Suppressor macrophage treated with lipopolysaccharide for 4 hours (primary cell): ENCODE data around the gene NKG7.

Source experiments
- DNase-seq: peaks from one replicate; pipeline ENCODE4 v3.0.0-alpha.2; 2020

The NKG7 gene

DNA sequence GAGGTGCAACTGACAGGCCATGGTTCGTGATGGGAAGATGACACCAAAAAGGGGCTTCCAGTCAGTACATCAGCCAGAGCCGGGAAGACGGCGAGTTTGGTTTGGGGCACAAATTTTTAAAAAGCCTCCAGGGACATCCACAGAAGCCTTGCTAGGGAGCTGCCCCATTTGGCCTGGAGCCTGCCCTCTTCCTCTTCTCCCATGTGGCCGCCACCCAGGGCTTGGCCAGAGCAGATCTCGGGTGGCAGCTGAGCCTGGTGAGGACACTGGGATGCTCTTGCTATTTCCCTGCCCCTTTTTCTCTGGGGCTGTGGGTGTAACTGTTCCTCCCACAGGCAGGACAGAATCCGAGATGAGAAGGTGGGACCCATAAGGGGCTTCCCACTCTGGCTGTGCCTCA lies 14.5 kb downstream of the NKG7 start:
- no peak for DNase-seq

DNA sequence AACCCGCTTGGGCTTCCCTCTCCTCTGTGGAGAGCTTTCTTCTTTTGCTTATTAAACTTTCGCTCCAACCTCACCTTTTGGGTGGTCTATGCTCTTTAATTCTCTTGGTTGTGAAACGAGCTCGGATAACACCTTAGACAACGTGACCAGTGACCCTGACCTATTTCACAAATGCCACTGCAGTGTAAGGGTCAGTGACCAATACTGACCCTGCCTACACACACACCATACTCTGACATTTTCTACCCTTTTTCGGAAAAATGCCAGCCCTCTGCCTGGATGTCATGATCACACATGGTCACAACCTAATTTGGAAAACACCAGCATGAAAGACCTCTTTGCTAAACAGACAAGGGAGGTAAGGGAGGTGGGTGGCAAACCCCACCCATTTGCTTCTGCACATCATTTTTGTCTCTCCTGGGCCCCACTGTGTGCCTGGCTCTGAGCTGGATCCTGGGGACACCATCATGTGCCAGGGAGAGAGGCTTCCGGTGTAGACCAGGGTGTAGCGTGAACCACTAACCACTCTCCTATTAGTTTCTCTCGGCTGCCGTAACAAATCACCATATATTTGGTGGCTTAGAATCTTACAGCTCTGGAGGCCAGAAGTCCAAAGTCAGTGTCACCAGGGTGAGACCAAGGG lies 16.2 kb downstream of the NKG7 start:
- DNase-seq, result no peak

DNA sequence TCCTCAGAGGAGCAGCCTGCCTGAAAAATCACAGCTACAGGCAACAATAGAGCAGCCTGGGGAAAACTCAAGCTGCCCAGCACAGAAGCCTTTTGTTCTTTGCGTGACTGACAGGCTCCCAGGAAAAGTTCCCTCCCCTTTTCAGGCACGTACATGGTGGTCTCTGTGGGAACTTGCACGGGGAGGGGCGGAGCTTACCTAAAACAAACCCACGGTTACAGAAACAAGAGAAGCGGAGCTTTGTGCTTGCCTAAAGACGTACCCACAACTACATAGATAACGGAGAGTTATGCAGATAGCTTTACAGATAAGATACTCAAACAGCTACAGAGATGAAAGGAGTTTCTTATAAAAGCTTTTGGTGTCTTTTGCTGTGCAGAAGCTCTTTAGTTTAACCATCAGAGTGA lies 17.7 kb downstream of the NKG7 start:
- DNase-seq, result no peak

DNA sequence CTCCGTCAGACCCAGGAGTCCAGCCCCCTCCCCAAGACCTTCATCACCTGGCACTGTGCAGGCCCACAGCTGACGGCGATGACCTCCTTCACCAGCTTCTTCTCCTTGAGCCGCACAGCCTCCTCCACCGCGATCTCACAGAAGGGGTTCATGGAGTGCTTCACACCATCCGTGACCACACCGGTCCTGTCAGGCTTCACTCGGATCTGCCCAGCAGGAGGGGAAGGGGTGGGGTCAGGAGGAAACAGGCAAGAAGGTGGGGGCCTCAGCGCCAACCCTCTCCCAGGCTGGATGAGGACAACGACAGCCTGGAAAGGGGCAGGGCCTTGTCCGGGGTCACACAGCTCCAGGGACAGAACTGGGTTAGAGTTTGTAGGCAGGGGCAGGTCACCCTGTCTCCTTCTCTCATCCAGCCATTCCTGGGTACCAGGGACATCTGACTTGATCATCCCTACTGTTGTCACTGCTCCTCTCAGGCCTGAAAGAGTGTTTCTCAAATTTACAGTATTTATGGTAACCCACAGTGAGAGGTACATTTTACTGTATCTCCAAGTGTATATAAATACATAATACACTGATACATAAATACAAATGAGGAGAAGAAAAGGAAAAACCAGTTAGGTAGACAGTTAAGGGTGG lies 18.2 kb downstream of the NKG7 start:
- DNase-seq, result no peak

DNA sequence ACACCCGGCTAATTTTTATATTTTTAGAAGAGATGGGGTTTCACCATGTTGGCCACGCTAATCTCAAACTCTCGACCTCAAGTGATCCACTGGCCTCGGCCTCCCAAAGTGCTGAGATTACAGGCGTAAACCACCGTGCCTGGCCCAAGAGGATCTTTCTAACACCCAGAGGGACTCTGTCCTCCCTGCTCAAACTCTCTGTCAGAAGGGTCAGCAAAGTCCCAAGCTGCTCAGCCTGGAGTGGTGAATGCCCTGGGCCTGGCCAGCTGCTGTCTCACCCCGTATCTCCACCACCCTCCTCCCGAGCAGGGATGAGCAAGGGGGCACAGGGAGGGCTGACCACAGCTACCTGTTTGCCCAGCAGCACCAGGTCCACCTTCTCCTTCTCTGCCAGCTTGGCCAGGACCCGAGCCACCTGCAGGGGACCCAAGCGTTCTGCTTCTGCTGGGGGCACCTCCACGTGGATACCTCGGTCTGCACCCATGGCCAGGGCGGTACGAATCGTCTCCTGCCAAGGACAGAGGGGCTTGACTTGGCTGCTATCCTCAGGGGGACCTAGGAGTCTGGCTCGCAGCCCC lies 19.6 kb downstream of the NKG7 start:
- no peak for DNase-seq

DNA sequence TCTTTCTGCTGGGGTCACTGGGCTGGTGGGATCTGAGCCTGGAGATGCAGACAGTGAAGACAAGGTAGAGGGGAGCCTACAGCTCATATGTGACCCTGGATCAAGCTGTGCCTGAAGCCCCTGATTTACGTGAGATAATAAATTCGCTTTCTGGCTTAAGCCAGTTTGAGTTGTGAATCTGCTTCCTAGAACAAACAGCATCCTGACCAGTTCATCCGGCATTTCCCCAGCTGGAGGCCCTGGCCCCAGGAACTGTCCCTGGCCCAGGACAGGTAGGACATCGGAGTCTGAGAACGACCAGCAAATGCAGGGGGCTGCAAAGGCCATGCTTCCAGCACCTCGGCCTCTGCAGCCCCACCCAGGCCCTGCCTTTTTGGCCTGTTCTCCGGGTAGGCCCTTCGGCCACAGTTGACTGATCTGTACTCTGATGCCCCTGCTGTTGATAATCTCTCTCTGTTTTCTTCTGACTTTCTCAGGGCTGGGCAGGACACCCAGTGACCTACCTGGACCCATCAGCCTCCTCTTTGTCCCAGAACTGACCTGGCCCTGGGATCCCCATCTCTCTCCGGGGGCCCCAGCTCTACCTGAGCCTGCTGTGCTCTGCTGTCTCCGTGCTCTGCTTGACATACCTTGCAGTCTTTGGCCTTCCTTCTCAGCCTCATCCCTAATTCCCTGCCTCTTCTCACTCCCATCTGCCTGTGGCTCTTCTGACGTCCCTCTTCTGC lies 21.0 kb downstream of the NKG7 start:
- DNase-seq, result no peak

DNA sequence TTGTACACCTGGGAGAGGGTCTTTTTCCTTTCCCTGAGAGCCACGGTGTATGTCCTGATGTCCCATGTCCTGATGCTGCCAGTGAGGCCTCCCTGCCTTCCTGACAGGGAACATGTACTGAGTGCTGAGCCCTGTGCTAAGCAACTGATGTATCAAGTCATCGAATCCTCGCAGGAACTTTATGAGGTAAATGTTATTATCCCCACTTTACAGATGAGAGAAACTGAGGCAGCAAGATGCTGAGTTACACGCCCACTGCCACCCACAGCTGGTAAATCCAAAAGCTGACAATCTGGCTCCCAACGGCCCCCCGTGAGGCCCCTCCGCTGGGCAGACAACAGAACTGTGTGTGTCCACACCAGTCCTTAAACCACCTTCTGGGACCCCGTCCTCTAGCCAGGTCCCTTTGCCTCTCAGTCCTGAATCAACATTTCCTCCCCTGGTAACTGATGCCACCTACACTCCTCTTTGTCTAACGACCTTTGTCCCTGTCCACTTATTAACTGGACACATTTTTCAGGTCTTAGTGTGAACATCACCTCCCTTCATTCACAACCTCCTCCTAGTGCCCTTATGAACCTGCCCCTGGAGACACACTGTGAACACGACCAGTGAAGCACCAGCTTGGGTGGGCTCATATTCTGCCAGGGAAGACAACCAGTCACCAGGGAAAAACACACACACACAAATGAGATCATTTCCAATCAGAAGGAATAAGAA lies 25.1 kb downstream of the NKG7 start:
- no peak for DNase-seq

DNA sequence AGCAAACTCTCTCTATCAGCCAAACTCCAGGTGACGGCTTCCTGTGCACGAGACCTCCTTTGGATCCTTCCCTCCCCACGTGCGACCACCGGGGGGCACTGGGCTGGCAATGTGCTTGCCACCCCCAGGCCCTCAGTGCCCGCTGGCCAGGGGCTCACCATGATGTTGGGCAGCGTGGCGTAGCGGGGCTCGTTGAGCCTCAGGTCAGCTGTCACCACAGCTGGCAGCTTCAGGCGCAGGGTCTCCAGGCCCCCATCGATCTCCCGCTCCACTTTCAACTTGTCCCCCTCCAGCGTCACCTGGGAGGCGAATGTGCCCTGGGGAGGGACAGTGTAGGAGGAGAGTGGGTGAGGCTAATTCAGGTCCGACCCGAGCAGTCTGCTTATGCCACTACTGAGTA lies 25.7 kb downstream of the NKG7 start:
- DNase-seq, result no peak

DNA sequence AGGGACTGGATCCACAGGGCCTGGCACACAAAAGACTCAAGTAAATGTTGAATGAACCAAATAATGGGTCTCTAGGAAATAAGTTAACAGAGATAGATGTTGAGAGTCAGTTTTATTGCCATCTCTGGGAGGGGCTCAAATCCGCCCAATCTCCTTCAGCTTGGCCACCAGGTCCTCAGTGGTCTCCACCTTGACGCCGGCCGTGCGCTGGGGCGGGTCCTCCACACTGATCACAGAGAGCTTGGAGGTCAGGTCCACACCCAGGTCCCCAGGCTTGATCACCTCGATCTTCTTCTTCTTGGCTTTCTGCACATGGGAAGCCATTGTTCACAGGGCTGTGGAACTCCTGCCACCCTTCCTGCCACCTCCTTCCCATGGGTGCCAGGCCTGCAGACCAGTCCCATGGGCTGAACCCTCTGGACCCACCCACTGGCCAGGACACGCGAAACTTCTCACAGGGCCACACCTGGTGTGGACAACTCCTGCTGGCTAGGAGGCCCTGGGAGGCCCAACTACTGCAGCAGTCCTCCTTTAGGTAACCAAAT lies 27.3 kb downstream of the NKG7 start:
- no peak for DNase-seq

DNA sequence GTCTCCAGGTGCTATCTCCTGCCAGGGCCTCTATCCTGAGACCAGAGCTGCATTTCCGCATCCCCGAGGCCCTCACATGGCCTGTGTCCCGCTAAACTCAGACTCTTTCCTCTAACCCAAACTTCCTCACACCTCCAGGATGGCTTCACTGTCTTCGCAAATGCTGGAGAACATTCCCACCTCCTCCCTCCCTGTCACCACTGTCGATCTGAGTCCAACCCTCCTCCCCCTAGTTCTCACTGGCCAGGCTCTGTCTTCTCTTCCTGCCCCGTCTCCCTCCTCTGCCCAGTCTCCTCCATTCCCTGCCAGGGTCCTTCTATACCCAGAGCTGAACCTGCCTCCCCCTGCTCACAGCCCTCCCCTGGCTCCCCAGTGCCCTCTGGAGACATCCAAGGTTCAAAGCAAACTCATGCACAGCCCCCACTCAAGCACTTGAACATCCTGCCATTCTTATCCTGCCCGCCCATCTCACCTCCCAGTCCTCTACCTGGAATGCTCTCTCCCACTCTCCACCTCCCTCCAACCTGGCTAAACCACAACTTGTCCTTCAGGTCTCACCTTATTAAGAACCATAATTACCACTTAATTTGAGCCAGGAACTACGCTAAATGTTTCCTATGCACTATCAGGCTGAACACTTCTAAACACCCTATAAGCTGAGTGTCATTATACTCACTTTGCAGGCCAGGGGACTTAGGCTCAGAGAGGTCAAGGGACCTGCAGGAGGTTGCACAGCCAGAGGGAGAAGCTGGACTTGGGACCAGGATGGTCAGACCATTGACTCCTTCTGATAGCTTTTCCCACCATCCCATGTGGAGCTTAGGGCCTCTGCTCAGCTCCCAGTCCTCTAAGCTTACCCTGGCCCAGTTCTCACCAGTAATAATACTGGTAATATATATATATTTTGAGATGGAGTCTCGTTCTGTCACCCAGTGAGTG lies 29.6 kb downstream of the NKG7 start:
- DNase-seq, result no peak

DNA sequence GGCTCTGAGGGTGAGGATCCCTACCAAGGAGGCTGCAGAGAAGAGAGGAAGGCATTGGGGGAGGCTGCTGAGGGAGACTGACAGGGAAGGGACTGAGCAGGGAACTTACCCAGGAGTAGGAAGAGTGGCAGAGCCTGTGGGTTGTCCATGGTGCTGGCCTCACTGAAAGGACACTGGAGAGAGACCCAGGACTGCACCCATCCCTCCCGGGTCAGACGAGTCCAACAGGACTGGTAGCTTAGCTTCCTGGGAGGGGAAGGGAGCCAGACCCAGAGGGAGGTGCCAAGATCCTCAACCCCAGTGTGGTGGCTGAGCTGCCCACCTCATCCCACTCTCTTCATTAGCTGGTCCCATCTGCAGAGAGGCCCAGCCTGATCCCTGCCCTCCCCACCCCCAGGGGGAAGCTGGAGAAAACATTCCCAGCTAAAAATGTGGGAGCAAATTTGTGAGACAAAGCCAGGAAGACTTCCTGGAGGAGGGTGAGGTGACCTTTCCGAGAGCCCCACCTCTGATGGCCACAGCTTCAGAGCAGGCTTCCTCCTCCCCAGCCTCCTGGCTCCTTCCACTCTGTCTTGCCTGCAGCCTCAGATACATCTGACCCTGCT lies 30.4 kb downstream of the NKG7 start, which contains the start of gene VSIG10L:
Gene VSIG10L, minus strand, starts transcription at position 164 of the 605 bp plus-strand sequence. Its CDS starts 15 bp downstream, at position 149.
- DNase-seq, result no peak

DNA sequence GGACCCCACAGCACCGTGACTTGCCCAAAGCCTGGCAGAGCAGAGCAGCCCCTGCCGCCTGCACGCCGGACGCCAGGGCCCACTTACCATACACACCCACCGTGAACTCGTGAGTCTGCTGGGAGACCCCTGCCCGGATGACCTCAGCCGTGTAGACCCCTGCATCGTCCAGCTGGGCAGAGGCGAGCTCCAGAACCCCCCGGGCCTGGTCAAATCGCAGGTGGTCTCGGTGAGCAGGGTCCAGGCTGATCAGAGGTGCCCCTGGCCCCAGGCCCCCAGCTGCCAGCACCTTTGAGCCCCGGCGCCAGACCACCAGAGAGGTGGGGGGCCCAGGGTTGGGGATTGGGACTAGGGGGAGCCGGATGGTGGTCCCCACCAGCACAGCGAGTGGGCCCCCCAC lies 31.4 kb downstream of the NKG7 start:
- no peak for DNase-seq

DNA sequence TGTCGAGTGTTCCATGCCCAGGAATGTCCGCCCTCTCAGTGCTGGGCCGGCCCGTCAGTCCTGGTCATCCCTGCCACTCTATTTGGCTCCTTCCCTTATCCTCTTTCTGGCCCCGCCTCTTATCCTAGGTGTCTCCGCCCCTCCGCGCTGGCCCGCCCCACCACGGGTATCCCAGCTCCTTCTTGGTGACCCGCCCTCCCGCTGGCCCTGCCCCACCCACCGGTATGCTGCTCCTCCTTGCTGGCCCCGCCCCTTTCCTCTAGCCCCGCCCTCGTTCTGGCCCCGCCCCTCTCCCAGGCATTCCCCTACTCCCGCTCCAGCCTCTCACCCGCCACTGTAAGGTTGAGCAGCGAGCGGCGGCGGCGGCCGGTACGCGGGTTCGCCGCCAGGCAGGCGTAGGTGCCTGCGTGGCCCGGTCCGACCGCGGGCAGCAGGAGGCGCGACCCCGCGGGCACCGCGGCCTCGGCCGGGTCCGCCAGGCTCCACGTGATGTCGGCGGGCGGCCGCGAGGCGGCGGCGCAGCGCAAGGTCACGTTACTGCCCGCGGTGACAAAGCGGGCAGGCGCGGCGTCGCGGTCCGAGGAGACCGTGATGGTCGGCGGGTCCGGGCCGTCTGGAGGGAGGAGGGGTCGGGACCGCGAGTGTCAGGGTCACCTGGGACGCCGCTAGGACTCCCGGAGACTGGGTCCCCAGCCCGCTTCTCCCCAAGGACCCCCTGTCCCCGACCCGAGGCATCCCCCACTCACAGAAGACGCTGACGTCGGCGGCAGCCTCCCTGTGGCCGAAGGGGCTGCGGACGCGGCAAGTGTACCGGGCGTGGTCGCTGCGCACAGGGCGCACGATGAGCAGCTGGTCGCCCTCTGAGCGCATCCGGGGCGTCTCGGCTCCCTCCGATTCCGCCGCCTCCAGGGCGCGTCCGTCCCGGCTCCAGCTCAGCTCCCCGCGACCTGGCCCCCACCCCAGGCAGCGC lies 32.5 kb downstream of the NKG7 start:
- peak; percentile 100 for DNase-seq

DNA sequence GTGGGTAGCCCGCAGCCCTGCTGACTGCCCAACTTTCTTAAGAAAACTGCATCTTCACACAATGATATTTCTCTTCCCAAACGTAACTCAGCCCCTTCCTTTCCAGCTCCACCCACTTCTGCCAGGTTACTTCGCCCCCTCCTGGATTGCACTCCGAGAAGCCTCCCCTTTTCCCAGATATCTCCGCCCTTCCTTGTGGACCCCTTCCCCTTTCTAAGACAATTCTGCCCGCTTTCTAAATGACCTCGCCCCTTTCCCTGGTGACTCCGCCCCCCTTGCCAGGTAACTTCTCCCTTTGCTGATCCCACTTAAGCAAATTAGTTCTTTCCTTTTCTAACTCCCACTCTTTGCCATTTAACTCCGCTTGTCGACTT lies 33.2 kb downstream of the NKG7 start:
- no peak for DNase-seq

DNA sequence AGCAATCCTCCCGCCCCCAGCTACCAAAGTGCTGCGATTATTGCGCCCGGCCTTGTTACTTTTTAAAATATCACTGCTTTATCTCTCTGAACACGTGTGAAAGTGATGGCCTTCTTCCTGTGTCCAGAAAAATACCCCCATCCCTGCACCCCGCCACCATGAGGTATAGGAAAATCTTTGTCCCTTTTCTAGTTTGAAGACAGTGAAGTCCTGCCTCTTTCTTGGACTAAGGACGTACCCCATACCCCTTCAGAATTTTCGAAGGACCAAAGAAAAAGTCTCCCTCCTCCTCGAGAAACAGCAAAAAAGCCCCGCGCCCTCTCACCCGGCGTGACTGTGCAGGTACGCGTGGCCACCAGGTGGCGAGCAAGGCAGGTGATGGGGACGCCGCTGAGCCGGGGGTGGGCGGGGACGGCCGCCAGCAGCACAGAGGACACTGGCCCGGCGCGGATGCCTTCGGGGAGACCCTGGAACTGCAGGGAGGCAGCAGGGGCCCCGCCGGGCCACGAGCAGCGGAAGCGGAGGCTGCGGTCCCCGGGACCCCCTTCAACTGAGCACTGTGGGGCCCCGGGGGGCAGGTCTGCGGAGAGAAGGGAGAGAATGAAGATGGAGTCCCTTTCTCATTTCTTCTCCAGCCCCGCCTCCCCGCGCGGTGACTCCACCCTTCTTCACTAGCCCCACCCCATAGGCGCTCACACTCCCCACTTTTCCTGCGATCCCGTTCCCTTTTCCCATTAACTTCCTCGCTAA lies 33.7 kb downstream of the NKG7 start:
- DNase-seq, result peak; percentile 82

DNA sequence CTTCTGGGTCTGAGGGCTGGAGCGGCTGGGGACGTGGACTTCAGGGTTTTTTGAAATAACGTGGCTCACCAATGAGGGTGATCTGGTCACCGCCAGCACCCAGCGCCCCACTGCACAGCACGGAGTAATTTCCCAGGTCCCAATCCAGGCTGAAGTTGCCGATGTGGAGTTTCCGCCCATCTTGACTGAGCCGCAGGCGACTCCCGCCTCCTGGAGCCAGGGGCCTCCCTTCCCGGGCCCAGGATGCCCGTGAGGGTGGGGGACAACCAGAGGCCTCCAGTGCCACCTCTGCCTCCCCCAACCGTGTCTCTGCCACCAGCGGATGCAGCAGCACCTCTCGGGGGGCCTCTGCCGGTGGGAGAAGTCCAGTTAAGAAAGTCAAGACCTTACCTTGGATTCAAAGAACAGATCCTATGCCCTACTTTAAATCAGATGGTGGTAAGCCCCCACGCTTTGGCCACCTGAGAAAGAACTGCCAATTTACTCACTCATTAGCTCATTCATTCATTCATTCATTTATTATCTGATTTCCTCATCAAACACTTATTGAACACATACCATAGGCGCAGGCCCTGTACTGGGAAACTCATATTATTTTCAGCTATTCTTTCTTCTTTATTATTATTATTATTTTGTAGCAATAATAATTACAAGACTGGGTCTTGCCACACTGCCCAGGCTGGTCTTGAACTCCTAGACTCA lies 34.4 kb downstream of the NKG7 start:
- DNase-seq, result no peak

DNA sequence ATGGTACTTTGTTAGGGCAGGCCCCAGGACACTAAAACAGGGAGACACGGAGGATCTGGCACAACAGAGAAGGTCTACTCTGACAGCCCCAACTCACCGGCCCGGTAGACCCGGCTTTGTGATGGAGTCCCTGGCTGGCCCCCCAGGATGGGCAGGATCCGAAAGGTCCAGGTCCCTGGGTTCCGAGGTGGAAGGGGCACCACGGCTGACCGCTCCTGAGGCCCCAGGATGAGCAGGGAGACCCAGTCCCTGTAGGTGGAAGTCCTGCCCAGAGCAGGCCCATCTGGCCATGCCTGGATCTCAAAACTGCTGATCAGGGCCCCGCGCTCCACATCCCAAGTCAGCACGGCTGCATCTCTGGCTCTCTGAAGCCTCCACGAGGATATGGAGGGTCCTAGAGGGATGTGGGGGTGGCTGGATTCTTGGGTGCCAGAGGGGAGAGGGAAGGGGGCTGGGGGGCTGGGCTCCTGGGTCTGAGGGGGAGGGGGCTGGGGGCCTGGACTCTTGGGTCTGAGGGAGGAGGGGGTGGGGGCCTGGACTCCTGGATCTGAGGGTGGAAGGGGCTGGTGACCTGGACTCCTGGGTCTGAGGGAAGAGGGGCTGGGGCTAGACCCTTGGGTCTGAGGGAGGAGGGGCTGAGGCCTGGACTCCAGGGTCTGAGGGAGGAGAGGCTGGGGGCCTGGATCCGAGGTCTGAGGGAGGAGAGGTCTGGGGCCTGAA lies 35.2 kb downstream of the NKG7 start:
- DNase-seq, result no peak
